ENCODE measurements around the gene AUTS2.

The AUTS2 gene

DNA sequence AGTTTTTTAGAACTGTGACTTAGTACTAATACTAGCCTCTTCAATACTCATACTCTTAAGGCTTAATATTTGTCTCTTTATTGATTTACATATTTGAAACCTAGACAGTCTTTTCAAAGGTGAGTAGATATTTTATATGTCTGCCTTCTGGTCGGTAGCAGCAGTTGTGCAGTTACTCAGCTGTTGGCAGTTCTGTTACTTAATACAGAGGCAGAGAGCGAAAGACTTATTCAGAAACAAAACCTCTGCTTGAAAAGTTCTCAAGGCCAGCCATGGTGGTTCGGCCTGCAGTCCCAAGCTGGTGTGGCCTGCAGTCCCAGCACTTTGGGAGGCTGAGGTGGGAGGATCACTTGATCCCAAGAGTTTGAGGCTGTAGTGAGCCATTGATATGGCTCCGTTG, 84.2 kb downstream of the AUTS2 start:
- TF ChIP-seq, protein P1, sequence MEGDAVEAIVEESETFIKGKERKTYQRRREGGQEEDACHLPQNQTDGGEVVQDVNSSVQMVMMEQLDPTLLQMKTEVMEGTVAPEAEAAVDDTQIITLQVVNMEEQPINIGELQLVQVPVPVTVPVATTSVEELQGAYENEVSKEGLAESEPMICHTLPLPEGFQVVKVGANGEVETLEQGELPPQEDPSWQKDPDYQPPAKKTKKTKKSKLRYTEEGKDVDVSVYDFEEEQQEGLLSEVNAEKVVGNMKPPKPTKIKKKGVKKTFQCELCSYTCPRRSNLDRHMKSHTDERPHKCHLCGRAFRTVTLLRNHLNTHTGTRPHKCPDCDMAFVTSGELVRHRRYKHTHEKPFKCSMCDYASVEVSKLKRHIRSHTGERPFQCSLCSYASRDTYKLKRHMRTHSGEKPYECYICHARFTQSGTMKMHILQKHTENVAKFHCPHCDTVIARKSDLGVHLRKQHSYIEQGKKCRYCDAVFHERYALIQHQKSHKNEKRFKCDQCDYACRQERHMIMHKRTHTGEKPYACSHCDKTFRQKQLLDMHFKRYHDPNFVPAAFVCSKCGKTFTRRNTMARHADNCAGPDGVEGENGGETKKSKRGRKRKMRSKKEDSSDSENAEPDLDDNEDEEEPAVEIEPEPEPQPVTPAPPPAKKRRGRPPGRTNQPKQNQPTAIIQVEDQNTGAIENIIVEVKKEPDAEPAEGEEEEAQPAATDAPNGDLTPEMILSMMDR (IDR thresholded peaks at IDR 0.05) = no peak

DNA sequence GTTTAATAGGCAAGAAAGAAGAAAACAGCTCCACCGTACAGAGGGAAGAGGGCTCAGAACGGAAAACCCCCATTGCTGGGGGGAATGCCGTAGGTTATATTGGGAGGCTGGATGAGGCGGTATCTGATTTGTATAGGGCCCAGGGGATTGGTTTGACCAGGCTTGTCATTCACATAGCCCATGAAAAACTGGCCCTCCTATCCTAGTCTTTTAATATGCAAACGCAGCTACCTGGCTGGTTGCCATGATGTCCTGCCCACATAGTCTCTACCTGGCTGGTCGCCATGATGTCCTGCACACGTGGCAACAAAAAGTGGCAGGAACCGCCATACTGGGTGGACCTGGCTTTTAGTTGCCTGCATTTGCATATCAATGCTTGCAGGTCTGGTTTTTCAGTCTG, 84.7 kb downstream of the AUTS2 start:
- TF ChIP-seq, protein P1 (IDR thresholded peaks at IDR 0.05) = no peak

DNA sequence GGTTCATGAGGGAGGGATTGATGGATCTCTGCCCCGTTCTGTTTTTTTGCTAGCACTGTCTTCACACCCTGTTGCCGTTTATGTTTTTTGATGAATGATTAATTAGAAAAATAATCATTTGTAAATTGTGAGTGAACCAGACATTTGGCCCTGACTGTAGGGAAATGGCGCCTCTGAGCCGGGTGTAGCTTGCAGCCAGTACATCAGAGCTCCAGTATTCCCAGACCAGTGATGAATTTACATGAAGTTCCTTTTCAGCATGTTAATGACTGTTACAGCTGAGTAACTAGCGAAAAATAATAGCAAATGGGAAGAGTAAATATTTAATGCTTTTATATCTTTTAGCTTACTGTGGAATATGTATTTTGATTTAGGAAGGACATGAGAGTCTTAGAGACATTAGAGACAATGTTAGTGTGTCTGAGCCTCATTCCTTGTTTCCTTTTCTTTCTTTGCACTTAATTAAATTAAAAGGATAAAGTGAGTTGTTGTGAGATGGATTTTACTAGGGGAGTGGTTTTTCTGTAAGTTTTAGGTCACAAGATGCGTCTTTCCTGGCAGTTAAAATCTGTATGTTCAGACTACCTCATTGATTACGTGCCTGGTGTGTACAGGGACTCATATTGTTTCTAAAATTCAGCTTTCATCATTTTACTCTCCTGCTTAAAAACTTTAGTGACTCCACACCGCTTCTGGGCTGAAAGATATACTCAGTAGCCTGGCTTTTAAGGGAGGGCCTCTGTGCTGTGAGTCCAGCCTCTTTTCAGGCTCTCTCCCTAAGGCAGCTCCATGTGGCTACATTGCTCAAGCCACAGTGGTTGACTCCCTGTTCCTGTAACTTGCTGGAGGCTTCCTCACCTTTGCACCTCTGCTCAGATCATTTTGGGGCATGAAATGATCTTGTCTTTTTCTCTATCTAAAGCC, 86.4 kb downstream of the AUTS2 start:
- TF ChIP-seq, protein P1 (IDR thresholded peaks at IDR 0.05) = no peak

DNA sequence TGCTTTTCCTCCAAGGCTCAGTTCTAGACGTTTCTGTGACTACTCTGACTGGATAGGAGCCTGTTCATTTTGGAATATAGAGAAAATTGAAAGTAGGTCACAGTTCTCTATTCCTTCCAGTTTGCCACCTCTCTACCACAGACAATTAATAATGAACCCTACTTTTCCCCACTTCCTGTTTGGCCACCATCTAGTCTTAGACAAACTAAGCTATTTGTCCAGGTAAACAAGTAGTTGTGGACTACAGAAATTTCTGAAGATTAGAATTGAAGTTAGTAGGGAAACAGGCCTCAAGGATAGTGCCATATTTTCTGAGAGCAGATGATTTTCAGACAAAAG, 87.0 kb downstream of the AUTS2 start:
- TF ChIP-seq, protein P1 (IDR thresholded peaks at IDR 0.05) = no peak

DNA sequence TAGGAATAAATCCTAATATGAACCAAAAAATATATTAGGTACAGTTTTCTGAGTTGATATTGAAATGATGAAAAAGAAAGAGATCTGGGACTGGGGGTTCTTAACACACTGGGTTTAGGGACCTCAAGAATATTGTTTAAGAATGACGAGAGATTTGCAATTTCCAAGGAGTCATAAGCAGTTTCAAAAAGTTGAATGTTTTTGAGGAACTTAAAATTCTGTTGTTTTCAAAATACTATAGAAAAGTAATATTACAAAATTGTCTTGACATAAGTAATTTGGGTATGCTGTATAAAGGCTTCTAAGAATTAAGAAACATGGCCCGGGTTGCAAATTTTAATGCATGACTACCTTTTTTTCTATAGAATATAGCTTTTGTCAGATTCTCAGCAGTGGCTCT, 88.1 kb downstream of the AUTS2 start:
- TF ChIP-seq, protein P1 (IDR thresholded peaks at IDR 0.05) = no peak

DNA sequence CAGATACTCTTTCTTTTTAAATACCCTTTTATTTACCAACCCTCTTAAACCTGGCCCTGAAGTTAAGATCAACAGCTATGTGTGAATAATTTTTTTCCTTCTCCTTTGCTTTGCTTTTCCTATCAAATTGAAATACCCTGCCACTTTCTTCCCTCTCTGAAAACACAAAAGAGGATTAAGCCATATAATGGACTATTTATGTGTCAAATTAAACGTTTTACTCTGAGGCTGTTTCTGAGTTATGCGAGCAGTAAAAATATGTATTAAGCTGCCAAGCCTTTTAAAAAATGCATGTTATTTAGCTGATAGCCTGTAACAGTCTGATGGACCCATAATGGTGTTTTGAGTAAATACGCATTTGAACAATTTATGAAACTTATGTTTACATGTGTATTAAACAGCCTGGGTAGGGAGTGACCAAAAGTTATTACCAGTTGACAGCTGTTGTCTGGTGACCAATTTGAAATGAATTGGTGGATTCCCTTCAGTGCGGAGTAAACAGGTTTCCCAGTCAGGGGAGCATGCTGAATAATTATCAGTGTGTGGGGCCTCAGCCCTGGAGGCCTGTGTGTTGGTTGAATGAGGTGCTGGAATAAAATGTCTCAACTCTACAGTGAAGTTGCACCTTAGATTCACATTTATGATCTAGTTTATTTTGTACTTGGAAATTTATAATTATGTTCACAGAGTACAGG, 89.6 kb downstream of the AUTS2 start:
- TF ChIP-seq, protein P1 (IDR thresholded peaks at IDR 0.05) = no peak

DNA sequence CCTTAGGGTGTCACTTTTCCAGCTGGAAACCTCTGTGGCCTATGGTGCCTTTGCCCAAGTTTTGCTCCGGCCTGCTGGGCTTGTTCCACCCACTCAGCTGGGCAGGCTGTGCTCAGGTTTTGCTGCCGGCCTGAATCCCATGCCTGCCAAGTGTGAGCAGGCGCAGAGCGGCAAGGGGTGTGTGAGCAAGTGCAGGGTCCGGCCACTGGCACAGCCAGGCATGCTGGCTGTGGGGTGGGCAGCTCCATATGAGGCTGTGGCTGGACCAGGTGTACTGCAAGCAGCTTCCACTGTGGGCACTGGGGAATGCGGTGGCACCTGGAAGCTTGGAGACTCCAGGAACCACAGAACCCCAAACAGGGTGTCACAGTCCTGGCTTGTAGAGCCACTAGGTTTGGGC, 92.1 kb downstream of the AUTS2 start:
- TF ChIP-seq, protein P1 (IDR thresholded peaks at IDR 0.05) = no peak

Measured in LNCAP (cell line).